Stimulated activated CD8-positive, alpha-beta memory T cell treated with anti-CD3 and anti-CD28 coated beads, Interleukin-15, amount 100 ng/mL, for 1 hour (primary cell): Measurements from ENCODE around the gene TM7SF2.

Experiments used
- DNase-seq: peaks from one replicate; pipeline ENCODE4 v3.0.0-alpha.2; 2020; ENCODE audit warnings: low read depth

TM7SF2 gene

GRCh38 chr11:65157336-65157735 is 45.7 kb downstream of the TM7SF2 start:
- no peak for DNase-seq

DNA sequence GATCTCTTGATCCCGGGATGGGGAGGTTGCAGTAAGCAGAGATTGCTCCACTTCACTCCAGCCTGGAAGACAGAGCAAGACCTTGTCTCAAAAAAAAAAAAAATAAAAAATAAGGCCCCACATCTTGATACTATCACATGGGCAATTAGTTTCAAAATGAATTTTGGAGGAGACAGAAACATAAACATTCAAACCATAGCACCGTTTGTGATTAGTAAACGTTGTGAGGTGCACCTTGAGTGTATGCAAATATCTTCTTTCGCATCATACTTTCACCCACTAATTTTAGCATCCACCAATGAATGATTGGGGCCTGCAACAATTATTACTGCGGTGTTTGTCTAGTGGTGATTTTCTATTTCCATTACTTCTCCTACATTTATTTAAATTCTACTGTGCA is 47.3 kb downstream of the TM7SF2 start:
- no peak for DNase-seq

DNA sequence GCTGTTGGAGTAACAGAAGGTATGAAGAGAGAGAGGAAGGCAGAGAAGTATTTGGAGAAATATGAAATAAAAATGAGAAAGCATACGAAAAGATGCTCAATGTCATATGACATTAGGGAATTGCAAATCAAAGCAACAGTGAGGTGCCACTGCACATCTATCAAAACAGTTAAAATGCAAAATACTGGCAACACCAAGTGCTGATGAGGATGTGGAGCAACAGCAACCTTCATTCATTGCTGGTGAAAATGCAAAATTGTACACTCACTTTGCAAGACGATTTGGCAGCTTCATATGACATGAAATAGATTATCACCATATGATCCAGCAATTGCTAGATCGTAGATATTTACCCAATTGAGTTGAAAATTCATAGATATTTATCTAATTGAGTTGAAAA is 49.0 kb downstream of the TM7SF2 start:
- DNase-seq = no peak

GRCh38 chr11:65163684-65164083 is 52.0 kb downstream of the TM7SF2 start:
- no peak for DNase-seq
